Activated CD4-positive, alpha-beta T cell treated with anti-CD3 and anti-CD28 coated beads, Interleukin-2, Interleukin-6, amounts not matched to agents 100 ng/mL and 50 ng/mL, durations not matched to agents 16 hours and 8 hours (primary cell): ENCODE data around the gene GPC1.

Experiments
- DNase-seq: peaks from one replicate; pipeline ENCODE4 v3.0.0-alpha.2; 2020

GPC1 gene

DNA sequence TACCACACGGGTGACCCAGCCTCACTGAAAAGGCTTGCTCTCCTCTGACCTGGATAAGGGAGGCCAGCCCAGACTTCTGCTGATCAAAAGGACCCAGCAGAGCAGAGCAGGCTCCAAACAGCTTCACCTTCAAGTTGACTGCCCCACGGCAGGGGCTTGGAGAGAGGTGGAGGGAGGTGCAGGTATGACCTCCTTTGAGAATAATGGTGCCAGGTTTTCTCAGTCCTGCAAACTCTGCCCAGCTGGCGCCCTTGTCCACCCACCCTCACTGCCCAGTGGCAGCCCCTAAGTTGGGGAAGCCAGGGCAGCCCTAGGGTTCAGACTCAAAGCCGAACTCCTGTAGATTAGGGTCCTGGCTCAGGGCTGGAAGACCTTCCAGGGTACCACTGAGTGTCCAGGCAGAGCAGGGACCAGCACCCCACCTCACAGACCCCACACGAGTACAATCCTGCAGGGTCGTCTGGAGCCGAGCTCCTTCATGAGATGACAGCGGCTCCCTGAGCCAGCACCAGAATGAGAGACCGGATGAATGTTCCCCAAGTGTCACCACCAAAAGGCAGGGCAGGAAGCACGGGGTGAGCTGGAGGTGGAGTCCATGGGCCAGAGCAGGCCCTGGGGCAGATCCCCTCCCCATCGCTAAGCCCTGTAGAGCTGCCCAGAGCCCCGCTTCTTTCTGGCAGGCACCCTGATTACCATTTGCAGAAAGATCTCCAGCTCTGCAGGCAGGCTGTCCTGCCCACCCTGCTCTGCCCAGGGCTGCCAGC is 3.6 kb upstream of the GPC1 start:
- DNase-seq: no peak

DNA sequence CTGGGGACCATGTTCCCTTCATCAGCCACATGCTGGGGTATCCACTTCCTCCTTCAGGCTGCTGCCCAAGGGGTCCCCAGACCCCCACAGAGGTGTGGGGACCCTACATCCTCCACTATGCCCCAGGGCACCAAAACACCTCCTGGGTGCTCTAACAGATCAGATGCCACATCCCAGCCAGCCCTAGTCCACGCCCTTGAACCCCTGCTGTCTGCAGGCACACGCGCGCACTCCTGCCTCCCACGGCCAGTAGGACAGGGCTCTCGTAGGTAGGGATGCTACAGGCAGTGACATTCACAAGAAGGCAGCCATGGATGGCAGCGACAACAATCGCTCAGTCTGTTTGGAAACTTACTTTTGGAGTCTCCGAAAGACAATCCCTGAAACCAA is 3.0 kb upstream of the GPC1 start:
- no peak for DNase-seq

DNA sequence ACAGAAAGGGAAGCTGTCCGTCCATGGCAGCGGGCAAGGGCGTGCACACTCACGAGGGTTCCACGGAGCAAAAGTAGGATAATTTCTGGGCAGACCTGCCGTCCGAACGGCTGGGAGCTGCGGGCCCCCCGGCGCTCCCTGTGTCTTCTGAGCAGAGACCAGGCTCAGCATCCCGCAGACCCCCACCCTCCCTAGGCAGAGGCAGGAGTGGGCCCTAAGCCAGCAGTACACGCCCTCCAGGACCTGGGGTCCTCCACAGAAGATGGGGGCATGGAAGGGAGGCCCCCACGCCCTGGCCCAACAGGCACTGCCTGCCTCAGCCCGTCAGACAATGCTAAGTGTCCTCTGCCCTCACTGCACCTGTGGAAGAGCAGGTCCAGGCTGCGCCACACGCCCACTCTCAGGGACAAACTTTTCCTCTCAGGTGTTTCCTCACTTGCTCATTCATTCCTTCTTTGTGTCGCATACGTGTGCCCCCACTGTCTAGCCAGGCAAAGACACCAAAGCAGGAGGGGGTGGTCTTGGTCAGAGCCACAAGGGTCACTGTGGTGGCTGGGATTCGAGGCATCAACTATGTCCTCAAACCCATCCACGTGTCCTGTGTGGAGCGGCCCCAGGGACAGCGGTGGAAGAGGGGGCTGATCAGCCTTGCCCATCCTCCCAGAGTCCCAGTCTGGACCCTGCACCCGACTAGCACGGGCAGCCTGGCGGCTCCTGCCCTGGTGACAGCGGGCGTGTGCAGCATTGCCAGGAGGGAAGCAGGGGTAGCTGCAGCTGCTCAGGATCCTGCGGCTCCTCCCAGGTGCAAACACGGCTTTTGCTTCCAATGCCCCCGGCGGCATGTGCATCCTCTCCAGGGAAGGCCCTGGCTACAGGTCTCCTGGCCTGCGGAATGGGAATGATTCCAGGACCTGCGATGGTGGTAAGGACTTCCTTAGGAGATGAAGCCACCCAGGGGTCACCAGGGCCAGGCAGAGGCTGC is 2.4 kb upstream of the GPC1 start:
- DNase-seq: no peak

GRCh38 chr2:240433973-240434727 is 1.3 kb upstream of the GPC1 start:
- DNase-seq: peak; percentile 35

GRCh38 chr2:240434728-240435456 is 571 bp upstream of the GPC1 start:
- peak; percentile 94 for DNase-seq

DNA sequence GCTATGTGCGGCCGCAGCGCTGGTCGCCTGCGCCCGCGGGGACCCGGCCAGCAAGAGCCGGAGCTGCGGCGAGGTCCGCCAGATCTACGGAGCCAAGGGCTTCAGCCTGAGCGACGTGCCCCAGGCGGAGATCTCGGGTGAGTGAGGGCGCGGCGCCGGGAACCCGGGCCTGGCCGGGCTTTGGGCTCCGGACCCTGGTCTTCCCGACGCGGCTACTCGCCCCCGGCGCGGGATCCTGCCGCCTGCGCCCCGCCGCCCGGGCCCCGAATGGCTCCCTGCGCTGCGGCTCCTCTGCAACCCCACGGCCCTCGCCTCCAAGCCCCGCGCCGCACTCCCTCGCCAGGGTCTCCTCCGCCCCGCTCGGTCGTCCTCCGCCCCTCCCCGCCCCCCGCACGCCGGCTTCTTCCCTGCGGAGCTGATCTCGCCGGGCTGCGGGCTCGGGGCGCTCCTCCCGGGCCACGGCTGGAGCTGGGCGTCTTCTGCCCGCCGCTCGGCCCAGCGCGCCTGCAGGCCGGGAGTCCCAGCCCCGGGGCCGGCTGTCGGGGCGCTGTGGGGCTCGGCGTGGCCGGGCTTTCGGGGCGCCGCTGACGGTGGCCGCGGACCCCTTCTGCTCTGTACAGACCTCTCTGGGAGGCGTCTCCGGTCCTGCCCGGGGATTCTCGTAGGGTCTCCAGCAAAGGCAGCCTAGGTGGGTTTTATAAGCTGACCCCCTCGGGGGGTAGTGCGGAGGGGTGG is 652 bp downstream of the GPC1 start:
- peak; percentile 15 for DNase-seq

GRCh38 chr2:240436683-240437550 is 1.5 kb downstream of the GPC1 start:
- no peak for DNase-seq

GRCh38 chr2:240437551-240437860 is 2.0 kb downstream of the GPC1 start:
- DNase-seq: no peak

- peak; percentile 71 for DNase-seq
Observed at GRCh38 chr2:240437861-240438809, 2.7 kb downstream of the GPC1 start.

- no peak for DNase-seq
Observed at GRCh38 chr2:240438810-240439697, 3.6 kb downstream of the GPC1 start.

DNA sequence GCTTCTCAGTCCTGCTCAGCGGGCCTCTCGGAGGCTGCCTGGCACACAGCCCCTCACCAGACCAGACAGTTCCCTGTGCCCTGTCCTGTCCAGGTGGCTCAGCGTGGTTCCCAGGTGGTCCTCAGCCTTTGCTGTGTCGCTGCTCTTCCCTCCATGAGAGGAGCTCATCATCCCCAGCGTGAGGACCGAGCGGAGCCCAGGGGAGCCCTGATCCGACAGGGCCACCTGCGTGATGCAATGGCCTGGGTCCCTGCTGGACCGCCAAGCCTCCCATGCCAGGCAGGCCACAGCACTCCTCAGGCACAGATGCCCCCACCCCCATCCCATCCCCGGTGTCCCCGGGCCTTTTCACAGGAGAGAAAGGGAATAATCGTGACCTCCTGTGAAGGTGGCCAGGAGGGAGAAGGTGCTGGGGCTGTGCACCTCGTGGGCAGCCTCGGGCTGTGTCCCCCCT is 4.3 kb downstream of the GPC1 start:
- DNase-seq: no peak

DNA sequence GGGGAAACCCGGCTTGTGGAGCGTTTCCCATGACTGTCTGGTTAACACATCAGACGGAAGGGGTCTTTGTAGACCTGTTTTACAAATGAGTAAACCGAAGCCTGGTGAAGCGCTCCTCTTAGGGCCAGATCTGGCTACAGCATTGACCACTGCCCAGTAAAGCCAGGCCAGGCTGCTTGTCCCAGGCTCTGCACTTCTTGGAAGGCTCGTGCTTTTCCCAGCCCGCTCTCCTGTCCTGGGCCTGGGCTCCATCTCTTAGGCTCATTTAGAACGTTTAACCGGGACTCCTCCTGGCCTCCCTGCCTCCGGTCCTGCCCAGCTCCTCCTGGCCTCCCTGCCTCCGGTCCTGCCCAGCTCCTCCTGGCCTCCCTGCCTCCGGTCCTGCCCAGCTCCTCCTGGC is 4.8 kb downstream of the GPC1 start:
- no peak for DNase-seq

DNA sequence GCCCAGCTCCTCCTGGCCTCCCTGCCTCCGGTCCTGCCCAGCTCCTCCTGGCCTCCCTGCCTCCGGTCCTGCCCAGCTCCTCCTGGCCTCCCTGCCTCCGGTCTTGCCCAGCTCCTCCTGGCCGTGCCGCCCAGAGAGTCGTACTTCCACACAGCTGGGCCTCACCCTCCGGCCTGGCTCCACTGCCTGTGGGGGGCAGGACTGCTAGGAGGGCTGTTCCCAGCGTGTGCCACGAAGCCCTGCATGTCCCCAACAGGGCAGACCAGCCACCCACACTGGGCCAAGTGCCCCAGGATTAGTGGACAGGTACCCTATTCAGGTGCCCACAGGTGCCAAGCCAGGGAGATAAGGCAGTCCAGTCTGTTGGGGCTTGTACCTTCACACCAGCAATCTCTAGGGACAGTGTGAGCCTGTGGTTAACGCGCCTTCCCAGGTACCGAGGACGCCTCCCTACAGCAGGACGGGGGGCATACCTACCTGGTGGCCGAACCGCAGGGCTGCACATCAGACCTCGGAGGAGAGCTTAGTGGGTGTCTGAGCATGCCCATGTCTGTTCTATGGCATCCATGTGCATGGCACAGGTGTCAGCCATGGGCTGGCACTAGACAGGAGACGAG is 5.3 kb downstream of the GPC1 start:
- no peak for DNase-seq

GRCh38 chr2:240441326-240441992 is 6.0 kb downstream of the GPC1 start:
- no peak for DNase-seq

GRCh38 chr2:240441993-240442411 is 6.5 kb downstream of the GPC1 start:
- no peak for DNase-seq

- no peak for DNase-seq
Observed at GRCh38 chr2:240442891-240443715, 7.6 kb downstream of the GPC1 start.

GRCh38 chr2:240443891-240444301 is 8.4 kb downstream of the GPC1 start:
- DNase-seq: no peak
